Stimulated activated naive CD4-positive, alpha-beta T cell treated with Interleukin-2 at 50 U/mL for 16 hours (primary cell): ENCODE results near the gene TECTB.

ENCODE experiments used
- DNase-seq: peaks from one replicate; lab custom pipeline; 2025; lab: John Stamatoyannopoulos, UW

Gene TECTB

DNA sequence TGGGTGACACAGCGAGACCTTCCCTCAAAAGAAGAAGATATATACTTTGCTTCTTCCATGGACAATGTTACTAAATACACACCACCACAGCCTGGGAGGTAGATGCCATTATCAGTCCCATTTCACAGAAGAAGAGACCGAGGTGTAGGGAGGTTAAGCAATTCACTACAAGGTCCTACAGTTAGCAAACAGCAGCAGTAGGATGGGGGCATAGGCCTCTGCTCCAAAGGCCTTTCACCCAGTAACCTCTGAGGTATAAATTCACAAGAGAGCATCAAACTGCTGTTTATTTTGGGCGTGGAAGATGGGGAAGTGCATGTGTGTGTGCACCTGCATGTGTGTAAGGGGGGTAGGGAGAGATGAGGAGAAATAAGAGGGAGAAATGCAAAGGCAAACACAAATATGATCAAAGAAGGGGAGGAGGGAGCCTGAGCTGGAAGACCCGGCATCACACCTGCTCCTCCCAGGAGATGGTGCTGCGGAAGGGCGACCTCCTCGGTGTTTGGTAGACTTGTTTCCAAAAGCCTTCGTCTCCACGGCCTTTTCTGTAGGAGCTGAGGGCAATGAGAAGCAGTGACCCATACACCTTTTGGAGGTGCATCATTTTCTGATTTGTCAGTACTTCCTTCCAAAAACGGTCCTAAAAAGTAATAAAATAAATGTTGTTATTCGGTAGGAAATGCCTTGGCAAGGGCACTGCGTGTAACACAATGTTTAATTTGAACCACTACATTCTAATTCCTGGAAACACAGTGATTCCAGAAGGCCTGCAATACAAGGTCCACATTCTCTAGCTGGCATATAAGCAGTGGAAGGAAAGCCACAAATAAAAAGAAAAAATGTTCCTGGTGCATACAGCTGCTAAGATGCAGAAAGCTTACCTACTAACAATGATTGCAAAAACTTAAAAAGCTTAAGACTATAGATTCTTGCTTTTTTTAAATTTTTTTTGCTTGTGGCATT, 64.8 kb downstream of the TECTB start:
- no peak for DNase-seq

DNA sequence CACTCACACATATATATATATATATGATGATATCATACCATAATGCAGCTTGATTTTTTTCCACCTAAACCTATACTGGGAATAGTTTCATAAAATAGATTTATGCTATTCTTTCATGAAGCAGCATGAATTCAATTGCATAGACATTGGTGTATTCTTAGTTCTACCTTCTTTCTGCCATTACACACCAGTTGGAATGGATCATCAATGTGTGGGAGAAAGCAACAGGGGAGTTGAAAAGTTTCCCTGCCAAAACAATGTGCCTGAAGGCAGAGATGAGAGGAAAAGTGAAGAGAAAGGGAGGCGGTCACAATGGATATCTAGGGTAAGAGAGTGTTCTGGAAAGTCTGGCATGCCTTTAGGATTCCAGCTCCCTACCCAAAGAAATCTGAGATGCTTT, 65.6 kb downstream of the TECTB start:
- DNase-seq, result no peak

DNA sequence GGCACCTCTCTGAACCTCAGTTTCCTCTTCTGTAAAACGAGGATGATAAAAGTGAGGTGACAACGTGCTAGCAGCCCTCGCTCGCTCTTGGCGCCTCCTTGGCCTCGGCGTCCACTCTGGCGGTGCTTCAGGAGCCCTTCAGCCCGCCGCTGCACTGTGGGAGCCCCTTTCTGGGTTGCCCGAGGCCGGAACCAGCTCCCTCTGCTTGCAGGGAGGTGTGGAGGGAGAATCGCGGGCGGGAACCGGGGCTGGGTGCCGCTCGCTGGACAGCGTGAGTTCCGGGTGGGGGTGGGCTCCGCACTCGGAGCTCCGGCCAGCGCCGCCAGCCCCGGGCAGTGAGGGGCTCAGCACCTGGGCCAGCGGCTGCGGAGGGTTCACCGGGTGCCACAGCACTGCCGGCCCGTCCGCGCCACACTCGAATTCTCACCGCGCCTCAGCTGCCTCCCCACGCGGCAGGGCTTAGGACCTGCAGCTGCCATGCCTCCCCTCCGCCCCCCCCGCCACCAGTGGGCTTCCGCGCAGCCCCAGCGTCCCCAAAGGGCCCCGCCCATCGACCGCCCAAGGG, 66.4 kb downstream of the TECTB start:
- no peak for DNase-seq

DNA sequence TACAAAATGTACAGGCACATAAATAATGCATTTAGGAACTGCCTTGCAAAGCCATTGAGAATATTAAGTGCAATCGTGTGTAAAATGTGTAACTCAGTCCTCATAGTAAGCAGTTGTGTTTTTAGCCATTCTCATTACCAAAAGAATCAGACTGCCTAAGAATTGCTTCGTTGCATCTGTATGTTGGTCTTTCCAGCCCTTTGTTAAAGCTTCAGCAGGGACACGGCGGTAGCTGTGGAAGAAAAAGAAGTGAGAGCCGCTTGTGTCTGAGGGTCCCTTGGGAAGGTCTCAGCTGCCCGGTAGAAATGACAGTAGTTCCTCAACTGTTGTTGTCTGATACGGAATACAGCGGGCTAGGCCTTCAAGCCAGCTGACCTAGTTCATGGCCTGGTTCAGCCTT, 67.9 kb downstream of the TECTB start:
- DNase-seq, result no peak

- DNase-seq, result no peak
Observed at GRCh38 chr10:112352044-112352443, 68.8 kb downstream of the TECTB start.

DNA sequence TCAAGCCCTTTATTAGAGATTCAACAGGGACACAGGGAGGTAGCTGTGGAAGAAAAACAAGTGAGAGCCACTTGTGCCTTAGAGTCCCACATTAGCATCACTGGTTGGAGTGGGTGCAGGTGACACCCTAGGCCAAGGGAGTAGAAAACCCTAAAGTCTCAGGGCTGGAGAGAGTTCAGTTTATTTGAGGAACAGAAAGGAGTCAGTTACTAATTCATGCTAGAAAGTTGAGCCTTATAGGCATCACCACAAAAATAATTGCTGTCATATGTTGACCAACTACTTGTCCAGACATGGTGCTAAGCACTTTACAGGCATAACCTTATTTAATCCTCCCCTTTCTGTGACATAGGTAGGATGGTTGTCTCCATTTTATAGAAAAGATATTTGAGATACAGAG, 69.8 kb downstream of the TECTB start:
- no peak for DNase-seq
